OCI-LY1 (cell line): ENCODE measurements around the gene KRT3.

ENCODE experiments used
- EZH2 ChIP-seq: fragments of 200-600 bp; sonication (generic), shearing (Covaris generic); IDR thresholded peaks from 2 replicates; pipeline ENCODE4 v1.8.0; 2017; ENCODE audit warnings: borderline replicate concordance, mixed run types, mild to moderate bottlenecking, antibody characterized with exemption, low read length, moderate library complexity, mixed read lengths
- TF ChIP-seq, protein P1 (sequence below): fragments of 200-600 bp; sonication (generic), shearing (Covaris generic); IDR thresholded peaks from 2 replicates; pipeline ENCODE4 v1.5.1; 2017; ENCODE audit warnings: mild to moderate bottlenecking, antibody characterized with exemption, low read length, moderate library complexity, mixed read lengths

DNA sequence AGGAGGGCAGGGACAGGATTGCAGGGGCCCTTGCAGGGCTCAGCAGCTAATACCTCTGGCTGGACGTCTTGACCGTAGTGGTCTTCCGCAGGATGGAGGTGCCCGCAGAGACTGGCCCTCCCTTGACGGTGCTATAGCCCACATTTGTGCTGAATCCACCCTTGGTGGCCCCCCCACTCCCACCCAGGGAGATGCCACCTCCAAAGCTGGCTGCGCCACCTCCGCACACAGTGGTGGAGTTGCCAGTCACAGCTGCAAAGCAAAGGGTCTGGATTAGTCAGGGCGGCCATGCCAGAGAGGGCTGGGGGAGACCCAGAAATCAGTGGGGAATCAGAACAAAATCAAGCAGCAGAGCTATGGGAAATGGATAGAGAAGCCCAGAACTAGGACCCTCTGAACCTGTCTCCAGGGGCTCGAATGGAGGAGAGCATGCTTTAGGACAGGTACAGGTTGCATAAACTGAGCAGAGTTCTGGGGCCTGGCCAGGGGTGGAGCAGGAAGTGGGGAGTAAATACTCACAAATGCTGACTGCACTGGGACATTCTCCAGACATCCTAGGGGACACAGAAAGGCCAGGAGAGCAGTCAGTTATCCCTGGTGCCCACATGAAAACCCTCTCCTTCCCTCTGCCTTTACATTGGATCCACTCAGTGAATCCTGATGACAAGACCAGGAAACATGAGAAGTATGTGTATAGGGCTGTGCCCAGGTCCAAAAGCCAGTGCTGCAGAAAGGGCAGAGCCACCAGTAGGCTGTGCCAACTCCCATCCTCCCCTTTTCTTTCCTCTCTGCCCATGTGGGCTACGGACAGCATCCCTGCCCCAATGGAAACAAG is 26.1 kb upstream of the KRT3 start:
- TF ChIP-seq, protein P1, sequence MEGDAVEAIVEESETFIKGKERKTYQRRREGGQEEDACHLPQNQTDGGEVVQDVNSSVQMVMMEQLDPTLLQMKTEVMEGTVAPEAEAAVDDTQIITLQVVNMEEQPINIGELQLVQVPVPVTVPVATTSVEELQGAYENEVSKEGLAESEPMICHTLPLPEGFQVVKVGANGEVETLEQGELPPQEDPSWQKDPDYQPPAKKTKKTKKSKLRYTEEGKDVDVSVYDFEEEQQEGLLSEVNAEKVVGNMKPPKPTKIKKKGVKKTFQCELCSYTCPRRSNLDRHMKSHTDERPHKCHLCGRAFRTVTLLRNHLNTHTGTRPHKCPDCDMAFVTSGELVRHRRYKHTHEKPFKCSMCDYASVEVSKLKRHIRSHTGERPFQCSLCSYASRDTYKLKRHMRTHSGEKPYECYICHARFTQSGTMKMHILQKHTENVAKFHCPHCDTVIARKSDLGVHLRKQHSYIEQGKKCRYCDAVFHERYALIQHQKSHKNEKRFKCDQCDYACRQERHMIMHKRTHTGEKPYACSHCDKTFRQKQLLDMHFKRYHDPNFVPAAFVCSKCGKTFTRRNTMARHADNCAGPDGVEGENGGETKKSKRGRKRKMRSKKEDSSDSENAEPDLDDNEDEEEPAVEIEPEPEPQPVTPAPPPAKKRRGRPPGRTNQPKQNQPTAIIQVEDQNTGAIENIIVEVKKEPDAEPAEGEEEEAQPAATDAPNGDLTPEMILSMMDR, result no peak
- TF ChIP-seq EZH2, result no peak
